Rectal smooth muscle tissue (tissue), 1 donor: ENCODE measurements around the gene PDIK1L.
A peak's percentile ranks its signal among the peaks of the same experiment; 100 is the strongest.

Experiments used
- H3K27ac ChIP-seq: one replicate; pipeline ENCODE4 v1.7.0; 2013; ENCODE audit warnings: low read depth, low read length, inconsistent platforms
- H3K27me3 ChIP-seq: one replicate; pipeline ENCODE4 v1.7.0; 2013; ENCODE audit warnings: low read length; ENCODE audit not compliant: control insufficient read depth, insufficient read depth
- H3K36me3 ChIP-seq: one replicate; pipeline ENCODE4 v1.7.0; 2013; ENCODE audit warnings: low read length; ENCODE audit not compliant: control insufficient read depth, insufficient read depth
- H3K4me1 ChIP-seq: one replicate; pipeline ENCODE4 v1.7.0; 2013; ENCODE audit warnings: low read length; ENCODE audit not compliant: control insufficient read depth, insufficient read depth
- H3K4me3 ChIP-seq: one replicate; pipeline ENCODE4 v1.7.0; 2013; ENCODE audit warnings: low read length
- H3K9ac ChIP-seq: one replicate; pipeline ENCODE4 v1.7.0; 2013; ENCODE audit warnings: low read length

Gene PDIK1L

GRCh38 chr1:26155370-26156284 is 44.0 kb downstream of the PDIK1L start:
- no peak overlapping the region for H3K9ac ChIP-seq
- no peaks in the 10 kb centered on the region for H3K36me3 ChIP-seq
- peaks cover 10% of the 10 kb centered on the region for H3K27me3 ChIP-seq
- no peak overlapping the region for H3K4me3 ChIP-seq
- no peak overlapping the region for H3K27ac ChIP-seq
- H3K4me1 ChIP-seq: no peaks in the 10 kb centered on the region

- peaks cover 3% of the 10 kb centered on the region for H3K4me1 ChIP-seq
- no peak overlapping the region for H3K9ac ChIP-seq
- no peaks in the 10 kb centered on the region for H3K36me3 ChIP-seq
- peak overlapping the region; percentile 36 for H3K4me3 ChIP-seq
- peaks cover 10% of the 10 kb centered on the region for H3K27me3 ChIP-seq
- peak overlapping the region; percentile 38 for H3K27ac ChIP-seq
These were observed 44.8 kb downstream of the PDIK1L start for GRCh38 chr1:26156285-26157038.

- H3K27me3 ChIP-seq: peaks cover 10% of the 10 kb centered on the region
- H3K27ac ChIP-seq: no peak overlapping the region
- H3K4me3 ChIP-seq: no peak overlapping the region
These were observed 46.8 kb downstream of the PDIK1L start for GRCh38 chr1:26158271-26158907.

GRCh38 chr1:26158908-26159742 is 47.5 kb downstream of the PDIK1L start, which contains the start of gene FAM110D:
Gene FAM110D (plus strand): TSS chr1:26159079. CDS start chr1:26161292, 2,213 bp downstream.
- H3K36me3 ChIP-seq: no peaks in the 10 kb centered on the region
- peaks cover 10% of the 10 kb centered on the region for H3K27me3 ChIP-seq
- peaks cover 3% of the 10 kb centered on the region for H3K4me1 ChIP-seq
- no peak within 1 kb of the TSS for H3K9ac ChIP-seq
- no peak within 1 kb of the TSS for H3K27ac ChIP-seq
- H3K4me3 ChIP-seq: peak within 1 kb of the TSS; percentile 22

More at GRCh38 chr1:26158271-26158907, 46.8 kb downstream of the PDIK1L start:
- no peak overlapping the region for H3K9ac ChIP-seq
- peaks cover 3% of the 10 kb centered on the region for H3K4me1 ChIP-seq
- no peaks in the 10 kb centered on the region for H3K36me3 ChIP-seq

- no peak overlapping the region for H3K4me3 ChIP-seq
- H3K9ac ChIP-seq: no peak overlapping the region
- peaks cover 3% of the 10 kb centered on the region for H3K4me1 ChIP-seq
- no peaks in the 10 kb centered on the region for H3K36me3 ChIP-seq
- peaks cover 10% of the 10 kb centered on the region for H3K27me3 ChIP-seq
- H3K27ac ChIP-seq: no peak overlapping the region
These were observed 48.1 kb downstream of the PDIK1L start for GRCh38 chr1:26159743-26160039.

- H3K27ac ChIP-seq: no peak overlapping the region
- H3K27me3 ChIP-seq: peaks cover 8% of the 10 kb centered on the region
- peaks cover 3% of the 10 kb centered on the region for H3K4me1 ChIP-seq
- no peaks in the 10 kb centered on the region for H3K36me3 ChIP-seq
- H3K9ac ChIP-seq: no peak overlapping the region
- H3K4me3 ChIP-seq: peak overlapping the region; percentile 54
These were observed 49.1 kb downstream of the PDIK1L start for GRCh38 chr1:26160527-26161414.

GRCh38 chr1:26161415-26162219 is 50.0 kb downstream of the PDIK1L start:
- H3K36me3 ChIP-seq: no peaks in the 10 kb centered on the region
- peaks cover 3% of the 10 kb centered on the region for H3K4me1 ChIP-seq
- no peaks in the 10 kb centered on the region for H3K27me3 ChIP-seq
- no peak overlapping the region for H3K27ac ChIP-seq
- peak overlapping the region; percentile 54 for H3K4me3 ChIP-seq
- H3K9ac ChIP-seq: peak overlapping the region; percentile 4

GRCh38 chr1:26162220-26162709 is 50.6 kb downstream of the PDIK1L start:
- H3K27me3 ChIP-seq: no peaks in the 10 kb centered on the region
- H3K27ac ChIP-seq: no peak overlapping the region
- peak overlapping the region; percentile 35 for H3K4me3 ChIP-seq
- H3K36me3 ChIP-seq: no peaks in the 10 kb centered on the region
- H3K9ac ChIP-seq: no peak overlapping the region
- H3K4me1 ChIP-seq: peaks cover 3% of the 10 kb centered on the region

GRCh38 chr1:26163684-26164035 is 52.0 kb downstream of the PDIK1L start:
- Histone ChIP-seq H3K4me3 (peak overlapping the region; percentile 14), H3K9ac (no peak overlapping the region), H3K27ac (no peak overlapping the region), H3K36me3 (no peaks in the 10 kb centered on the region), H3K4me1 (peaks cover 3% of the 10 kb centered on the region), H3K27me3 (no peaks in the 10 kb centered on the region)

GRCh38 chr1:26164036-26164860 is 52.6 kb downstream of the PDIK1L start:
- peak overlapping the region; percentile 54 for H3K4me3 ChIP-seq
- no peaks in the 10 kb centered on the region for H3K27me3 ChIP-seq
- H3K36me3 ChIP-seq: no peaks in the 10 kb centered on the region
- no peak overlapping the region for H3K9ac ChIP-seq
- H3K4me1 ChIP-seq: peaks cover 3% of the 10 kb centered on the region
- H3K27ac ChIP-seq: no peak overlapping the region
